Fibroblast of the aortic adventitia (primary cell): ENCODE results near the gene KIAA1217. TPM values are rescaled to one million over a fixed set of nuclear protein-coding genes. Genes with fewer than 3 reads are reported as not detected.
"Not testable (repeated sequence)": the region's sequence is repeated elsewhere in the genome, so short reads cannot be mapped to it uniquely, and the experiment has no call there.

ENCODE experiments used
- DNase-seq: peaks from one replicate; pipeline ENCODE4 v3.0.0-alpha.2; 2010; ENCODE audit warnings: low read depth
- H3K4me3 ChIP-seq: 2 replicates; pipeline ENCODE4 v1.5.1; 2011; ENCODE audit warnings: low read depth, mild to moderate bottlenecking, control low read depth, low read length, moderate library complexity
- total RNA-seq: library from RNA; depleted of rRNA; stranded (reverse); fragments of >200 nt; gene quantifications from 2 replicates; pipeline ENCODE4 v1.2.3, GENCODE V29; 2012; ENCODE audit warnings: low replicate concordance
- TF ChIP-seq, protein P1 (sequence below): IDR thresholded peaks from 2 replicates; pipeline ENCODE4 v1.5.1; 2011; ENCODE audit warnings: mild to moderate bottlenecking, low read length, control low read depth, inconsistent platforms; ENCODE audit not compliant: insufficient read depth

Gene KIAA1217
- total RNA-seq, 1 donor: 12.5 TPM

DNA sequence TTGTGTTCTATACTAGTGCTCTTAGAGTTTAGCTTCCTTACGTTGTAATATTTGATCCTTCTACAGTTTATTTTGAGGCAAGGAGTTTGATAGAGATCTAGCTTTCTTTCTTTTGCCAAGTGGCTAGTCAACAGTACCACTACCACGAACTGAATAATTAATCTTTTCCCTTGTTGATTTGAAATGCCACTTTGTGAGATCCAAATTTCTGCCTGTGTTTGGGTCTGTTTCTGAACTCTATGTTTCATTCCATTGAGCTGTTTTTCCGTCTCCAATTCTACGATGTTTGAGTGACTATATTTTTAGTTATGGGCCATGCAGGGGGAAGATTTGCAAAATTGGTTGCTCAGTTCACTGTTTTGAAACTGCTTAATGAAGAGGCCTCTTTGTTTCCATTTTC, 134.7 kb downstream of the KIAA1217 start:
- TF ChIP-seq, protein P1, sequence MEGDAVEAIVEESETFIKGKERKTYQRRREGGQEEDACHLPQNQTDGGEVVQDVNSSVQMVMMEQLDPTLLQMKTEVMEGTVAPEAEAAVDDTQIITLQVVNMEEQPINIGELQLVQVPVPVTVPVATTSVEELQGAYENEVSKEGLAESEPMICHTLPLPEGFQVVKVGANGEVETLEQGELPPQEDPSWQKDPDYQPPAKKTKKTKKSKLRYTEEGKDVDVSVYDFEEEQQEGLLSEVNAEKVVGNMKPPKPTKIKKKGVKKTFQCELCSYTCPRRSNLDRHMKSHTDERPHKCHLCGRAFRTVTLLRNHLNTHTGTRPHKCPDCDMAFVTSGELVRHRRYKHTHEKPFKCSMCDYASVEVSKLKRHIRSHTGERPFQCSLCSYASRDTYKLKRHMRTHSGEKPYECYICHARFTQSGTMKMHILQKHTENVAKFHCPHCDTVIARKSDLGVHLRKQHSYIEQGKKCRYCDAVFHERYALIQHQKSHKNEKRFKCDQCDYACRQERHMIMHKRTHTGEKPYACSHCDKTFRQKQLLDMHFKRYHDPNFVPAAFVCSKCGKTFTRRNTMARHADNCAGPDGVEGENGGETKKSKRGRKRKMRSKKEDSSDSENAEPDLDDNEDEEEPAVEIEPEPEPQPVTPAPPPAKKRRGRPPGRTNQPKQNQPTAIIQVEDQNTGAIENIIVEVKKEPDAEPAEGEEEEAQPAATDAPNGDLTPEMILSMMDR: no peak
- H3K4me3 ChIP-seq: no peak overlapping the region

DNA sequence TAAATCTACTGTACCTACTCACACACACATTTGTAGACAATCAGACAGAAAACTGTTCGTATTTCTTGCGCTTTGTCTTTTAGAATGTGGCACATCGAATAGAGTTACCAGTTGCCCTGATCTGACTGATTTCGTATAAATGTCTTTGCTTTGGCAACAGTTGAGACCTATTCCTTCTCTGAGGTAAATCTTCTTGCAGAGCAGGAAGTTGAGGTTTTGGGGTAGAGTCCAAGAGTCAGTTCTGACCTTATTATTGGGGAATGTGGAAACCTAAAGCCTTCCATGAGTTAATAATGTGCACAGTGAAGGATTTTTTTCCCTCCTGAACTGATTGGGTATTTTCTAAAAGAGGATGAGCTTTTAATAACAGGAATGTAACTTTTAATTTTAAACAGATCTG, 135.3 kb downstream of the KIAA1217 start:
- H3K4me3 ChIP-seq: no peak overlapping the region
- peak; percentile 96 for DNase-seq
- TF ChIP-seq, protein P1: no peak

More for the DNA sequence above, 134.7 kb downstream of the KIAA1217 start:
- peak; percentile 30 for DNase-seq

DNA sequence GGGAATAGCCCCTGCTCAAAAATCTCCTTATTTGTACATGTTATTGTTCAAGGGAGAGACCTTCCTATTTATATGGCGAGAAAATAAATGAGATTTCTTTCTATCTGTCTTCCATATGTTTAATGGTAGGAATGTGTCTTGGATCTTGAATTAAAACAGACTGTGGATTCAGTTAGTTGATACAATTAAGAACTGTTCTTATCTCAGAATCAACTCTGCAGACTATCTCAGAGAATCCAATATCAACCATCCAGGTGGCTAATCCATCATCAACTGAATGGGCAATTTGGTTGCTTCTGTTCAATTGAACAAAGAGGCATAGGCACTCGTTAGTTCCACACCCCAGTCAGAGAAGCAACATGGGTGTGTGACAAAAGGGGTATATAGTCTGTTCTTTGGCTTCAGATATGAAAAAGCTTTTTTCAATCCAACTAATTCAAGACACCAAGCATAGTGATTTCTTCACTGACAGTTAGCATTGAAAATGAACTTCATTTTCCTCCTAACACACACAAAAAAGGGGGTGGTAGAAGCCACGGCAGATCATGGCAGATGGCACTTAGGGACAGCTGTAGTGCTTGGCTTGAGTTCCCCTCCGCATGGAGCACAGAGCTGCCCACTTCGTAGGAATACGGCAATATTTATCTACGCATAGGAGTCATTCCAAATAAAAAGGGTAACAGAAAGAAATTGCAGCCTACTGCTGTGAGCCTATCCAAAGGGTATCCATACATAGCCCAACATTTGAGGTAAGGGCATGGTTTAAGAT, 135.9 kb downstream of the KIAA1217 start:
- DNase-seq: no peak
- TF ChIP-seq, protein P1: no peak
- H3K4me3 ChIP-seq: no peak overlapping the region

DNA sequence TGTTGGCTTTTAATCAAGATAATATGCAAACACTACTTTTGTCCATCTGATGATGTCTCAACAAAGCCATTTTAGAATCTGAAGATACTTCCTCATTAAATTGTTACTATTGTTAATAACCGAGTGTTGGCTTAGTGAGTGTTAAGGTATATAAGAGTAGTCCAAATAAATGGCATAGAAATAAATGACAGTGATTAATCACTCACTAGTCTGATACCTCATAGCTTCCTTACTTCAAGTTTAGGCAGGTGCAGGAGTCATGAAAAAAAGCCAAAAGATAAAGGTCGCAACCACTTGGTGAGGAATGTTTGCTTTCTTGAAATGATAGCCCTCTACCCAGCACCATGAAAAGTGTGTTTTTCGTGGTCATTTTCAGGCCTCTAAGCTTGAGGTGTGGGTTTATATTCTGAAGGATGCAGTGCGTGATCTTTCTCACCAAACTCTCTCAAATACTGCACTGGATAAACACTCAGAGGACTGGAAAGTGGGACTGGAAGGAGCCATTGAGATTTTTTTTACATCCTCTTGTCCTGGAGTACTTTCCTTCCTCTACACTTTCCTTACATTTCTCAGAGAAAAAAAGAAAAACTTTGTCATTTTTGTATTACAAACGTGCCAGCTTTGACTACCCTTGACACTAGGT, 138.1 kb downstream of the KIAA1217 start:
- no peak for DNase-seq
- TF ChIP-seq, protein P1: no peak
- no peak overlapping the region for H3K4me3 ChIP-seq

DNA sequence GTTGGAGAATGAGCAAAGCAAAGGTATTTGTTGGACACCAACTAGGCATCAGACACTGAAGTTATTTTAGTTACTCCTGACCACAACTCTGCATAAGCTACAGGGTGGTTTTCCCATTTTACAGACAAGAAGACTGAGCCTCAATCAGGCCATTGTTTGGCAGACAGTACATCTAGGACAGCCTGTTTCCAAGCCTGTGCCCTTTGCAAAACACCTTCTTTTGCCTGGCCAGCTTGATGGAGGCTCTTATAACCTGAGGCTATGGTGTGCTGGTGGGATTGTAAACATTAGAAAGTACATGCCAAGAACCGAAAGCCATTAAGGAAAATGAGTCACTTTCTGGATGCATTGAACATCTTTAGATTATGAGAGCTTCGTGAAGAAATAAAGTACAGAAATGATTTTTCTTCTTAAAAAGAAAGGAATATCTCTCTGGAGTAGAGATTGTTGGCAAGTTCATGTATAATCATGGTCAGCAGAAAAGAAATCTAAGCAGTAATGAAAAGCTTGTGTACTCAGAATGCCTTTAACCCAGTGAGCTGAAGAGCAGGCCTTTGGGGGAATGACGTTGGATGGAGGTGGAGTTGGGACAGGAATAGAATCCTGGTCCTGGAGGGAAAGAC, 140.6 kb downstream of the KIAA1217 start:
- peak; percentile 76 for DNase-seq
- TF ChIP-seq, protein P1: no peak
- no peak overlapping the region for H3K4me3 ChIP-seq

DNA sequence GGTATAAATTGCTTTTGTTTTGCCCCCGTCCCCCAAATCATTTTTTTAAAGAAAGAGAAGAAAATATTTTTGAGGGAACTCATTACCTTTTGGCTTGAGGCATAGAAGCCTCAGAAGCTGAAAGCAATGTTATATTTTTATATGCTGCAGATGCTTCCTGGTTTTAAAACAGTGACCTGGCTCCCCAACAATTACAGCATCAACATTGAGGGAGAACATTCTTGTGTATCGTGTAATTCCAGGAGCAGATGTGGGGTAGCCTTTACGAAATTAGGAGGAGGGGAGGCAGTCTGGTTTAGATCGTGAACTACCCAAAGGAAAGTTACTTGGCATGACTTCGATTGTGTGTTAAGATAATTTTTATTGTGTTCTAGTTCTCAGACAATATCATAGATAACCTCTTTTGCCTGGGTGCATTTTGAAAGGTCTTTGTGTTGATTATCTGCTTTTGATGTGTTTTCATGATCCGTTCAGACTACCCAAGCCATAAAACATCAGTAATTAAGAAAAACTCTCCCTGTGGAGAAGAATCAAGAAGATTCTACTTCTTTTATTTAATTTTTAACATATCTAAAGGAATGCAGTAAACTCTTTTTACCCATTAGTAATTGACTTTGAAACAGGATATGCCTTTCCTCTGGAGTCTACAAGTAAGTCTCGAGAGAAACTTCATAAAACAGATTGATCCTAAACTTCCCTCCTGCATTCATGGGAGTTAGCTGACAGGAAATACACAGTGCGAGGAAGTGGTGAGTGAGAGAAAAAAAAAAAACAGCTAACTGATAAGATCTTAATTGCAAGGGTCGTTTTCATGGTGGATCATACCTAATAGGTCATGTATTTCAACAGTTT, 141.4 kb downstream of the KIAA1217 start:
- DNase-seq: peak; percentile 74
- TF ChIP-seq, protein P1: no peak
- no peak overlapping the region for H3K4me3 ChIP-seq

DNA sequence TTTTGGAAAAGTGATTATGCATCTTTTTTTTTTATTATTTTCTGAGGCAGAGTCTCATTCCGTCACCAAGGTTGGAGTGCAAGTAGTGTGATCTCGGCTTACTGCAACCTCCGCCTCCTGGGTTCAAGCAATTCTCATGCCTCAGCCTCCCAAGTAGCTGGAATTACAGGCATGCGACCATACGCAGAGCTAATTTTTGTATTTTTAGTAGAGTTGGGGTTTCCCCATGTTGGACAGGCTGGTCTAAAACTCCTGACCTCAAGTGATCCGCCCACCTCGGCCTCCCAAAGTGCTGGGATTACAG, 141.9 kb downstream of the KIAA1217 start:
- DNase-seq, H3K4me3 ChIP-seq: not testable (repeated sequence)
